WTC11 (cell line): Measurements from ENCODE around the gene PACS1. TPM values are rescaled to one million over a fixed set of nuclear protein-coding genes. Genes with fewer than 3 reads are reported as not detected.

Experiments used
- ATAC-seq: fragments of 200-7000 bp; cut with Tn5 transposase; 2 replicates; pipeline ENCODE4 v1.10.0; 2021; ENCODE audit warnings: mild to moderate bottlenecking, moderate library complexity
- CTCF ChIA-PET: fragments of 300-600 bp; sonication (Branson Sonifier 250); formaldehyde crosslinking; loops from one replicate; lab custom pipeline; 2021; ENCODE audit warnings: antibody characterized with exemption; lab: Charles Lee
- POLR2A ChIA-PET: fragments of 350-600 bp; sonication (Branson Sonifier 250); formaldehyde crosslinking; loops from one replicate; lab custom pipeline; 2021; ENCODE audit warnings: antibody characterized with exemption; lab: Charles Lee
- DNase-seq: peaks from one replicate; pipeline ENCODE4 v3.0.0; 2021; ENCODE audit warnings: low spot score
- H3K27ac Mint-ChIP-seq: 2 replicates; pipeline ENCODE4 v1.8.0; 2021; ENCODE audit warnings: mixed read lengths
- H3K27me3 Mint-ChIP-seq: 2 replicates; pipeline ENCODE4 v1.8.0; 2021; ENCODE audit warnings: low read depth, mild to moderate bottlenecking, moderate library complexity, mixed read lengths
- H3K36me3 Mint-ChIP-seq: 2 replicates; pipeline ENCODE4 v1.8.0; 2021; ENCODE audit warnings: mixed read lengths
- H3K4me1 Mint-ChIP-seq: 2 replicates; pipeline ENCODE4 v1.8.0; 2022; ENCODE audit warnings: mixed read lengths
- H3K4me3 Mint-ChIP-seq: 2 replicates; pipeline ENCODE4 v1.8.0; 2021; ENCODE audit warnings: mild to moderate bottlenecking, moderate library complexity, mixed read lengths
- H3K9me3 Mint-ChIP-seq: 2 replicates; pipeline ENCODE4 v1.8.0; 2021; ENCODE audit warnings: mixed read lengths
- CREB1 ChIP-seq: sonication (generic); formaldehyde crosslinking; IDR thresholded peaks from 2 replicates; pipeline ENCODE4 v1.8.0; 2023; ENCODE audit warnings: mild to moderate bottlenecking, missing genetic modification reagents
- E2F1 ChIP-seq: sonication (generic); formaldehyde crosslinking; IDR thresholded peaks from 2 replicates; pipeline ENCODE4 v1.8.0; 2022; ENCODE audit warnings: mild to moderate bottlenecking, missing genetic modification reagents
- ELF4 ChIP-seq: sonication (generic); formaldehyde crosslinking; IDR thresholded peaks from 2 replicates; pipeline ENCODE4 v1.8.1; 2022; ENCODE audit warnings: low read depth, mild to moderate bottlenecking, moderate library complexity, missing genetic modification reagents
- ERG ChIP-seq: fragments of 250-450 bp; sonication (Bioruptor Pico); IDR thresholded peaks from 2 replicates; pipeline ENCODE4 v1.8.0; 2021; ENCODE audit warnings: mild to moderate bottlenecking
- FOXP4 ChIP-seq: sonication (generic); formaldehyde crosslinking; IDR thresholded peaks from 2 replicates; pipeline ENCODE4 v1.8.0; 2022; ENCODE audit warnings: mild to moderate bottlenecking, missing genetic modification reagents
- GTF2I ChIP-seq: fragments of 250-450 bp; sonication (Bioruptor Pico); conservative IDR thresholded peaks from 2 replicates; pipeline ENCODE4 v1.4.0; 2021; ENCODE audit warnings: mild to moderate bottlenecking
- IRF2 ChIP-seq: sonication (generic); formaldehyde crosslinking; IDR thresholded peaks from 2 replicates; pipeline ENCODE4 v1.8.0; 2022; ENCODE audit warnings: low read depth, missing genetic modification reagents, borderline replicate concordance
- JUN ChIP-seq: sonication (generic); formaldehyde crosslinking; IDR thresholded peaks from 2 replicates; pipeline ENCODE4 v1.8.0; 2023; ENCODE audit warnings: mild to moderate bottlenecking, missing genetic modification reagents
- NR2C2 ChIP-seq: sonication (generic); formaldehyde crosslinking; IDR thresholded peaks from 2 replicates; pipeline ENCODE4 v1.8.0; 2022; ENCODE audit warnings: mild to moderate bottlenecking, missing genetic modification reagents
- PRDM15 ChIP-seq: sonication (generic); formaldehyde crosslinking; IDR thresholded peaks from 2 replicates; pipeline ENCODE4 v1.8.0; 2022; ENCODE audit warnings: missing genetic modification reagents
- TEAD4 ChIP-seq: sonication (generic); formaldehyde crosslinking; IDR thresholded peaks from 2 replicates; pipeline ENCODE4 v1.8.0; 2022; ENCODE audit warnings: mild to moderate bottlenecking, missing genetic modification reagents
- ZBTB43 ChIP-seq: sonication (generic); formaldehyde crosslinking; IDR thresholded peaks from 2 replicates; pipeline ENCODE4 v1.8.1; 2023; ENCODE audit warnings: mild to moderate bottlenecking, missing genetic modification reagents
- ZNF121 ChIP-seq: sonication (generic); formaldehyde crosslinking; IDR thresholded peaks from 2 replicates; pipeline ENCODE4 v1.8.0; 2023; ENCODE audit warnings: missing genetic modification reagents
- ZNF138 ChIP-seq: sonication (generic); formaldehyde crosslinking; conservative IDR thresholded peaks from 2 replicates; pipeline ENCODE4 v1.8.1; 2022; ENCODE audit warnings: mild to moderate bottlenecking, moderate library complexity, missing genetic modification reagents
- ZNF396 ChIP-seq: fragments of 250-450 bp; sonication (Bioruptor Pico); IDR thresholded peaks from 2 replicates; pipeline ENCODE4 v1.8.0; 2021; ENCODE audit warnings: mild to moderate bottlenecking, moderate library complexity, borderline replicate concordance
- ZNF425 ChIP-seq: fragments of 250-450 bp; sonication (Bioruptor Pico); conservative IDR thresholded peaks from 2 replicates; pipeline ENCODE4 v1.9.0; 2021; ENCODE audit warnings: mild to moderate bottlenecking
- total RNA-seq: library from RNA; stranded (reverse); gene quantifications from 3 replicates; pipeline ENCODE4 v1.2.3, GENCODE V29; 2021

The PACS1 gene
- total RNA-seq, 1 experiment from 2014 or later, result 34.8 TPM

- no peak for TF ChIP-seq GTF2I (CRISPR knock-in tag)
Observed at GRCh38 chr11:66239998-66240780, 170.1 kb downstream of the PACS1 start (continued).

GRCh38 chr11:66240781-66241136 is 170.7 kb downstream of the PACS1 start:
- H3K27ac Mint-ChIP-seq, result peak overlapping the region; percentile 87; the same call in 1 of the 2 replicates
- CTCF ChIA-PET, result interaction anchor here (1.1 to 1.7 kb wide), 5 partner anchors 18 to 70 kb away, joined by 3 to 10 read pairs (median 5); no protein-coding TSS in a partner anchor
- no peak for DNase-seq

More at GRCh38 chr11:66240781-66241136, 170.7 kb downstream of the PACS1 start:
- no peak for TF ChIP-seq ZNF138 (CRISPR knock-in tag)
- TF ChIP-seq PRDM15, result no peak
- TF ChIP-seq ZNF425 (CRISPR knock-in tag), result no peak
- TF ChIP-seq NR2C2, result no peak
- no peak for TF ChIP-seq ERG (CRISPR knock-in tag)
- TF ChIP-seq IRF2, result no peak
- no peak for TF ChIP-seq GTF2I (CRISPR knock-in tag)
- TF ChIP-seq ZBTB43 (CRISPR knock-in tag), result no peak
- no peak for TF ChIP-seq ZNF121 (CRISPR knock-in tag)
- no peak for TF ChIP-seq ELF4 (CRISPR knock-in tag)
- TF ChIP-seq CREB1 (CRISPR knock-in tag), result no peak
- no peak for TF ChIP-seq E2F1 (CRISPR knock-in tag)
- TF ChIP-seq TEAD4 (CRISPR knock-in tag), result no peak
- no peak for TF ChIP-seq ZNF396 (CRISPR knock-in tag)
- no peak for TF ChIP-seq FOXP4 (CRISPR knock-in tag)
- no peak for TF ChIP-seq JUN (CRISPR knock-in tag)
- TF ChIP-seq, all 79 proteins: peak for 0
- Mint-ChIP-seq H3K27me3 (no peaks in the 10 kb centered on the region), H3K4me1 (no peaks in the 10 kb centered on the region), H3K36me3 (peaks cover 2% of the 10 kb centered on the region; the same call in 1 of the 2 replicates), H3K4me3 (no peak overlapping the region), H3K9me3 (no peaks in the 10 kb centered on the region)
- ATAC-seq, result no peak
- POLR2A ChIA-PET, result no interaction called here
